Panc1 (cell line): Measurements from ENCODE around the gene AANAT. TPM values are rescaled to one million over a fixed set of nuclear protein-coding genes. Genes with fewer than 3 reads are reported as not detected.

ENCODE experiments used
- ATAC-seq: fragments of 200-7000 bp; cut with Tn5 transposase; 2 replicates; pipeline ENCODE4 v1.9.1; 2020; ENCODE audit warnings: mild to moderate bottlenecking, moderate library complexity
- BruUV-seq: library from RNA; stranded (reverse); fragments of 400-500 nt; replicated peaks from 2 replicates; lab custom pipeline; 2021; lab: Mats Ljungman, UMichigan
- CTCF ChIA-PET: fragments of 300-600 bp; sonication (Branson Sonifier 250); formaldehyde crosslinking; loops from one replicate; lab custom pipeline; 2022; ENCODE audit warnings: antibody characterized with exemption; lab: Charles Lee
- POLR2A ChIA-PET: fragments of 300-600 bp; sonication (Branson Sonifier 250); formaldehyde crosslinking; loops from one replicate; lab custom pipeline; 2022; ENCODE audit warnings: antibody characterized with exemption; lab: Charles Lee
- DNase-seq: peaks from one replicate; pipeline ENCODE4 v3.0.0-alpha.2; 2010; ENCODE audit warnings: low read depth, low spot score
- H3K27ac ChIP-seq: 2 replicates; pipeline ENCODE4 v1.5.1; 2011; ENCODE audit warnings: mild to moderate bottlenecking, low read length, inconsistent platforms
- H3K27me3 ChIP-seq: fragments of 200-500 bp; sonication (Bioruptor generic); 2 replicates; pipeline ENCODE4 v1.6.0; 2014; ENCODE audit warnings: low read length, inconsistent platforms; ENCODE audit not compliant: control insufficient read depth, insufficient read depth
- H3K36me3 ChIP-seq: fragments of 200-500 bp; sonication (Bioruptor generic); 2 replicates; pipeline ENCODE4 v1.5.1; 2014; ENCODE audit warnings: inconsistent platforms, mild to moderate bottlenecking, low read length, moderate library complexity; ENCODE audit not compliant: control insufficient read depth, insufficient read depth
- H3K4me1 ChIP-seq: 2 replicates; pipeline ENCODE4 v1.5.1; 2011; ENCODE audit warnings: inconsistent platforms, mild to moderate bottlenecking, low read length, moderate library complexity; ENCODE audit not compliant: control insufficient read depth, insufficient read depth
- H3K4me3 ChIP-seq, 2 experiments: 2 replicates each; pipeline ENCODE4 v1.5.1; 2011 to 2012; ENCODE audit warnings: low read depth in 2 of 2, low read length in 2 of 2, mild to moderate bottlenecking in 2 of 2, inconsistent platforms in 1 of 2, moderate library complexity in 1 of 2
- H3K9me3 ChIP-seq: fragments of 200-500 bp; sonication (Bioruptor generic); 2 replicates; pipeline ENCODE4 v1.5.1; 2014; ENCODE audit warnings: low read depth, mild to moderate bottlenecking, inconsistent platforms, low read length, moderate library complexity; ENCODE audit not compliant: control insufficient read depth, insufficient read depth
- CTCF ChIP-seq: fragments of 450-650 bp; IDR thresholded peaks from 2 replicates; pipeline ENCODE4 v1.5.1; 2017; ENCODE audit warnings: mild to moderate bottlenecking
- POLR2AphosphoS5 ChIP-seq: IDR thresholded peaks from 2 replicates; pipeline ENCODE4 v1.6.1; 2012; ENCODE audit warnings: mild to moderate bottlenecking, low read depth, low read length, moderate library complexity
- REST ChIP-seq, 2 experiments: IDR thresholded peaks; 2 replicates each; pipeline ENCODE4 v1.6.1; 2011 to 2012; ENCODE audit warnings: low read depth in 2 of 2, control low read depth in 1 of 2, low read length in 1 of 2, mild to moderate bottlenecking in 1 of 2, moderate library complexity in 1 of 2; ENCODE audit not compliant: insufficient read depth in 1 of 2
- SIN3A ChIP-seq: IDR thresholded peaks from 2 replicates; pipeline ENCODE4 v1.6.1; 2012; ENCODE audit warnings: low read depth, mild to moderate bottlenecking, low read length, moderate library complexity, borderline replicate concordance; ENCODE audit not compliant: insufficient read depth
- TCF7L2 ChIP-seq: IDR thresholded peaks from 2 replicates; pipeline ENCODE4 v1.6.1; 2011; ENCODE audit warnings: mild to moderate bottlenecking, low read depth, low read length, inconsistent platforms
- in situ Hi-C: cut with HindIII; loops from 2 replicates; pipeline ENCODE4 v1.10.0; 2016; ENCODE audit warnings: low sequenced_read_pairs, low pct_unique_long_range_greater_than_20kb
- intact Hi-C: fragments of 100-400 bp; cut with micrococcal nuclease; formaldehyde crosslinking; loops from one replicate; pipeline ENCODE4 v1.10.0; 2022; ENCODE audit not compliant: unreplicated experiment
- total RNA-seq: library from RNA; stranded (reverse); gene quantifications from one replicate; pipeline ENCODE4 v1.2.1, GENCODE V29; 2021; ENCODE audit not compliant: unreplicated experiment

The AANAT gene
- total RNA-seq, 1 experiment from 2014 or later: not detected

GRCh38 chr17:76490112-76490710 is 22.8 kb downstream of the AANAT start:
- ChIA-PET CTCF (interaction anchor here (0.5 kb wide), 1 partner anchor 24 kb away, joined by 3 read pairs; no protein-coding TSS in a partner anchor), POLR2A (no interaction called here)
- no peaks in the 10 kb centered on the region for H3K9me3 ChIP-seq
- H3K4me3 ChIP-seq: no peak overlapping the region
- DNase-seq: no peak
- intact Hi-C loops (no loop called here), in situ Hi-C loops (no loop called here)
- no peaks in the 10 kb centered on the region for H3K36me3 ChIP-seq
- no peak overlapping the region for H3K27ac ChIP-seq
- BruUV-seq: no TSS peak
- no peak for TF ChIP-seq SIN3A
- TF ChIP-seq TCF7L2: no peak
- no peak for TF ChIP-seq POLR2AphosphoS5
- TF ChIP-seq REST (IDR thresholded peaks at IDR 0.05; ENCODE audit: insufficient read depth in 1 of 2, low read depth in 2 of 2, low read length in 1 of 2): no peak
- TF ChIP-seq CTCF: no peak
- peaks cover 33% of the 10 kb centered on the region for H3K4me1 ChIP-seq
- H3K27me3 ChIP-seq: no peaks in the 10 kb centered on the region
- no peak for ATAC-seq

- H3K4me1 ChIP-seq: peaks cover 45% of the 10 kb centered on the region
- ChIA-PET POLR2A (no interaction called here), CTCF (no interaction called here)
- ATAC-seq (no peak), DNase-seq (no peak)
- intact Hi-C loops: no loop called here
- no peaks in the 10 kb centered on the region for H3K27me3 ChIP-seq
- H3K36me3 ChIP-seq: no peaks in the 10 kb centered on the region
- no peak overlapping the region for H3K27ac ChIP-seq
- in situ Hi-C loops: no loop called here
- no peaks in the 10 kb centered on the region for H3K9me3 ChIP-seq
- BruUV-seq: no TSS peak
- H3K4me3 ChIP-seq: no peak overlapping the region
- TF ChIP-seq TCF7L2 (no peak), CTCF (no peak), REST (IDR thresholded peaks at IDR 0.05; ENCODE audit: insufficient read depth in 1 of 2, low read depth in 2 of 2, low read length in 1 of 2) (no peak), POLR2AphosphoS5 (no peak), SIN3A (no peak)
Observed at GRCh38 chr17:76491271-76492122, 24.1 kb downstream of the AANAT start.
